ENCODE results near the gene RAB2B.
A peak's percentile ranks its signal among the peaks of the same experiment; 100 is the strongest.
"Not testable (repeated sequence)": the region's sequence is repeated elsewhere in the genome, so short reads cannot be mapped to it uniquely, and the experiment has no call there.

Gene RAB2B

GRCh38 chr14:21486640-21487087 lies 9.9 kb upstream of the RAB2B start:
- DNase-seq (ENCODE audit: low spot score) = no peak

GRCh38 chr14:21476523-21476924 lies 235 bp downstream of the RAB2B start:
- DNase-seq (ENCODE audit: low spot score) = peak; percentile 86

- DNase-seq (ENCODE audit: low spot score) = no peak
Measured at GRCh38 chr14:21475767-21476522, 814 bp downstream of the RAB2B start.

DNA sequence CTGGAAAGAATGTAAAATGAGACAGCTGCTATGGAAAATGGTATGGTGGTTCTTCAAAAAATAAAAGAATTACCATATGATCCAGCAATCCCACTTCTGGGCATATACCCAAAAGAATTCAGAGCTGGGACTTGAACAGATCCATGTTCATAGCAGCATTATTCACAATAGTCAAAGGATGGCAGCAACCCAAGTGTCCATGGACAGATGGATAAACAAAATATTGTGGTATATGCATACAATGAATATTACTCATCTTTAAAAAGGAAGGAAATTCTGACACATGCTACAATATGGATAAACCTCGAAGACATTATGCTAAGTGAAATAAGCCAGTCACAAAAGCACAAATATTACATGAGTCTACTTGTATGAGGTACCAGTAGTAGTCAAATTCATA lies 9.1 kb downstream of the RAB2B start:
- DNase-seq (ENCODE audit: low spot score) = no peak

GRCh38 chr14:21455912-21456667 lies 20.7 kb downstream of the RAB2B start, which contains the start of gene CHD8:
CHD8 (minus strand) TSS chr14:21456123; CDS start chr14:21431643, 24,480 bp downstream.
- peak; percentile 97 for DNase-seq (ENCODE audit: low spot score)

- no peak for DNase-seq (ENCODE audit: low spot score)
Measured at GRCh38 chr14:21455592-21455911, 21.2 kb downstream of the RAB2B start.

DNA sequence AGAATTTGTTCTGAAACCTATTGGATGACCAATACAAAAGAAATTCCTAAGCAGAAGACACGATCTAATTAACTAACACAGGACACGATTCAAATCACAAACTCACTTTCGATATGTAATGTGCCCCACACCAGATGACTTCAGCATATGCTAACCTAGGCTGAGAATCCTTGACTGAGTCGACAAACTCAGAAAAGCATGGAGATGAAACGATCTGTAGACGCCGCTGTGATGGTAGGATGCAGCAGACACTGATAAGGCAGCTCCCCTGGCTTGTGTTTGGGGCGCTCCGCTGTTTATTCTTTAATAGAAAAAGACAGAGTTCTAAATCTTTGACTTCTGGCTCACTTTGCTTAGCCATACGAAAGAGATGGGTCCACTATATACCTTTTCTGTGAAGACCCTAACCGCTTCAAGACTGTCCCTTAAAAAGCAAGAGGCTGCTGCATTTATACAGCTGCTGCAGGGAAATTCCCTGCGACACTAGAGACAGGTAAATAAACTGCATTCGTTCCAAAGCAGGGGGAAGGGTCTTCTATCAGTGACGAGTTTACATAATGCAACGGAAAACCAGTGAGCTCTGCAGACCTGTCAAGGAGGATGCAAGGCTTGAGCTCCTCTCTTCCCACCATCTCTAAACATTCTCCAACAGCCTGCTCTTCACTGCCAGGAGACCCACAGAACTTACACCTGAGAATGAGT lies 21.8 kb downstream of the RAB2B start:
- peak; percentile 16 for DNase-seq (ENCODE audit: low spot score)

GRCh38 chr14:21449899-21450216 lies 26.9 kb downstream of the RAB2B start:
- DNase-seq (ENCODE audit: low spot score) = no peak

DNA sequence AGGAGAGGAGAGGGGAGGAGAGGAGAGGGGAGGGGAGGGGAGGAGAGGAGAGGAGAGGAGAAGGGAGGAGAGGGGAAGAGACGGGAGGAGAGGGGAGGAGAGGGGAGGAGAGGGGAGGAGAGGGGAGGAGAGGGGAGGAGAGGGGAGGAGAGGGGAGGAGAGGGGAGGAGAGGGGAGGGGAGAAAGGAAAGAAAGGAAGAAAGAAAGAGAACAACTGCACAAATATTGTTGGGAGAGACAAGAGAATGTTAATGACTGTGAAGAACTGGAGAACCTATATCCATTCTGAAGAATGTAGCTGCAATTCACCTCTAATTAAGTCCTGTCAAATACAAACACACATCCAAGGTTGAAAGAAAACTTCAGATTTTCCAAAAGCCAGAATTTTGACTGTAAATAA lies 34.1 kb downstream of the RAB2B start:
- not testable (repeated sequence) for DNase-seq (ENCODE audit: low spot score)

DNA sequence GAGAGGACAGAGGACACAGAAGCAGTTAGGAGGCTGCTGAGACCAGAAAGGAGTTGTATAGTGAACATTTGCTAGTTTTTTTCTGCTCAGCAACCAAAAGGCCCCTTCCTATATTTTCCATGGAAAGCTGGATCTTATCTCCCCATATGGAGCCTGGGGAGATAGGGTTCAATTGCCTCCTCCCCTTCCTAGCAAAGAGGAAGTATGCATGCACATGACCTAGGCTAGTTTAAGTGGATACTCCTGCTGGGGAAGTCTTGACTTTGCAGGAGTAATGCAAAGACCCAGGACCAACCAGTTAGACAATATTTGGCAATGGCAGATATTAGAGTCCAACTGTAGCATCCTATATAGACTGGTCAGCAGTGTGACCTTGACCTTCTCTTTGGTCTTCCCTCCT lies 35.9 kb downstream of the RAB2B start:
- DNase-seq (ENCODE audit: low spot score) = no peak

DNA sequence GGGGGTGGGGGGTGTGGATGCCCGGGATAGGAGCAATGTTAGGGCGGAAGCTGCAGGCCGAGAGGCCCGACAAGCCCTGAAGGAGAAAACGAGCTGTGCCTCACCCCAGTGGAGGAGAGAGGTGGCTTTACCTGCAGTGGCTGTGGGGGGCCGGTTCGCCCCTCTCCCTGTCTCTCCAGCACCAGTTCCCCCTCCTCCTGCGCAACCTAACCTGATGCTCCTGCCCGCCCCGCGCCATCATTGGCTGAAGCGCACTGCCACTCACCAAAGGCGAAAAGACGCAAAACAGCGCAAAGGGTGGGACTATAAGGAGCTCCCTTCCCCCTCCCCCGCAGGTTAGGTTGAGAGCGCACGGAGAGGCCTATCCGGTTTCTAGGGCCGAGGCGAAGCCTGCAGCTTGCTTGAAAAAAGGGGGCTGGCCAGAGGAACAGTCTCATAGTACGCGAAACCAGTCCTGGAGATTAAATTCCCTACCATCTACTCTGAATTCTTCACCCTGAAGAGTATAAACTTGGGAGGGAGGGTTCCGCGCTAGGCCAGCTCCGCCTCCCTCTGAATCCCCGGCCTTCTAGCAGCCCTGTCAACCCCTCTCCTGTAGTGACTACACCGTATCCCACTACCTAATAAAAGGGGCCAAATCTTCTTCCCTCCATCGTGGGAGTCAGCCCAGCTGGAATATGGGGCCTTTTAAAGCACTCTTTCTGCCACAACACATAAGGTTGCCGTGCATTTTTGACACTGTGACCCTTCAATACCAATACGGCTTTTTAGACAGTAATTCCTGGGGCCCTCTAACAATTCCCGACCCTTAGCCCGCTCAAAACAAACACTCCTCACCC lies 39.5 kb downstream of the RAB2B start:
- DNase-seq (ENCODE audit: low spot score) = peak; percentile 96

- no peak for DNase-seq (ENCODE audit: low spot score)
Measured at GRCh38 chr14:21436567-21437062, 40.1 kb downstream of the RAB2B start.

- no peak for DNase-seq (ENCODE audit: low spot score)
Measured at GRCh38 chr14:21431126-21431525, 45.6 kb downstream of the RAB2B start.

- DNase-seq (ENCODE audit: low spot score) = peak; percentile 71
Measured at GRCh38 chr14:21428930-21429329, 47.8 kb downstream of the RAB2B start.

GRCh38 chr14:21426692-21427091 lies 50.1 kb downstream of the RAB2B start:
- no peak for DNase-seq (ENCODE audit: low spot score)

GRCh38 chr14:21419528-21419927 lies 57.2 kb downstream of the RAB2B start:
- no peak for DNase-seq (ENCODE audit: low spot score)

DNA sequence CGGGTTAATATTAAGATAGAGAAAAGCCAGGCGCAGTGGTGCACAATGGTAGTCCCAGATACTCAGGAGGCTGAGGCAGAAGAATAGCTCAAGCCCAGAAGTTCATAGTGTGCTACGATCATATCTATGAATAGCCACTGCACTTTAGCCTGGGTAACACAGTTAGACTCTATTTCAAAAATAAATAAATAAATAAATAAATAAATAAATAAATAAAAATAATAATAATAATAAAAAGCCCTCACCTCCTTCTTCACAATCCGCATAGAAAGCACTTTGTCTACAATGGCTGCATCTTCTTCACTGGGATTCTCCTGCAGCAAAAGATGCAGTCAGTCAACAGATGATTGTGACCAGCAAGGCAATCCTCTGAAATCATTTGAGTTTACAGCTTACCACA lies 61.4 kb downstream of the RAB2B start:
- DNase-seq (ENCODE audit: low spot score) = no peak

- no peak for DNase-seq (ENCODE audit: low spot score)
Measured at GRCh38 chr14:21414137-21414631, 62.6 kb downstream of the RAB2B start.
